MM.1S (cell line): ENCODE results near the gene FRYL.

Source experiments
- DNase-seq: peaks from one replicate; pipeline ENCODE4 v3.0.0-alpha.2; 2015
- H2AFZ ChIP-seq: fragments of 300-600 bp; sonication (generic); 2 replicates; pipeline ENCODE4 v1.6.0; 2016; ENCODE audit warnings: antibody characterized with exemption, low read length
- H3F3A ChIP-seq: fragments of 300-600 bp; sonication (generic); 2 replicates; pipeline ENCODE4 v1.6.1; 2016; ENCODE audit warnings: mild to moderate bottlenecking, antibody characterized with exemption, low read length, moderate library complexity, mixed read lengths; ENCODE audit not compliant: insufficient read depth
- H3K27ac ChIP-seq: fragments of 300-600 bp; sonication (generic); 2 replicates; pipeline ENCODE4 v1.5.1; 2016; ENCODE audit warnings: mild to moderate bottlenecking, low read length
- H3K27me3 ChIP-seq: fragments of 300-600 bp; sonication (generic); replicated peaks from 2 replicates; pipeline ENCODE4 v1.6.0; 2016; ENCODE audit warnings: low read length; ENCODE audit not compliant: insufficient read depth
- H3K36me3 ChIP-seq: fragments of 300-600 bp; sonication (generic); replicated peaks from 2 replicates; pipeline ENCODE4 v1.6.1; 2016; ENCODE audit warnings: mild to moderate bottlenecking, low read length, mixed read lengths; ENCODE audit not compliant: insufficient read depth
- H3K4me1 ChIP-seq: fragments of 300-600 bp; sonication (generic); 2 replicates; pipeline ENCODE4 v1.6.1; 2016; ENCODE audit warnings: low read length, mixed read lengths
- H3K4me2 ChIP-seq: fragments of 300-600 bp; sonication (generic); 2 replicates; pipeline ENCODE4 v1.6.0; 2016; ENCODE audit warnings: low read depth, low read length
- H3K4me3 ChIP-seq: fragments of 300-600 bp; sonication (generic); 2 replicates; pipeline ENCODE4 v1.5.1; 2016; ENCODE audit warnings: low read length, mixed read lengths
- H3K79me2 ChIP-seq: fragments of 300-600 bp; sonication (generic); 2 replicates; pipeline ENCODE4 v1.6.1; 2016; ENCODE audit warnings: mixed run types, low read length, mixed read lengths
- H3K9ac ChIP-seq: fragments of 300-600 bp; sonication (generic); 2 replicates; pipeline ENCODE4 v1.6.1; 2016; ENCODE audit warnings: low read length, mixed read lengths
- H3K9me2 ChIP-seq: fragments of 300-600 bp; sonication (generic); replicated peaks from 2 replicates; pipeline ENCODE4 v1.6.1; 2016; ENCODE audit warnings: mild to moderate bottlenecking, low read length, mixed read lengths; ENCODE audit not compliant: insufficient read depth
- H3K9me3 ChIP-seq: fragments of 300-600 bp; sonication (generic); replicated peaks from 2 replicates; pipeline ENCODE4 v1.6.1; 2016; ENCODE audit warnings: mild to moderate bottlenecking, low read length, mixed read lengths; ENCODE audit not compliant: insufficient read depth
- H4K20me1 ChIP-seq: fragments of 300-600 bp; sonication (generic); 2 replicates; pipeline ENCODE4 v1.6.1; 2016; ENCODE audit warnings: mild to moderate bottlenecking, low read length, moderate library complexity, mixed read lengths; ENCODE audit not compliant: insufficient read depth
- CTCF ChIP-seq: fragments of 300-600 bp; sonication (generic); IDR thresholded peaks from 2 replicates; pipeline ENCODE4 v1.5.1; 2016; ENCODE audit warnings: antibody characterized with exemption, low read length, mixed read lengths
- EZH2 ChIP-seq: fragments of 300-600 bp; sonication (generic); optimal IDR thresholded peaks from 2 replicates; pipeline ENCODE3; 2017; ENCODE audit warnings: low read depth, mild to moderate bottlenecking, antibody characterized with exemption, low read length, mixed read lengths
- EZH2phosphoT487 ChIP-seq: fragments of 300-600 bp; sonication (generic); IDR thresholded peaks from 2 replicates; pipeline ENCODE4 v1.6.1; 2018; ENCODE audit warnings: antibody characterized with exemption, low read length

FRYL gene

DNA sequence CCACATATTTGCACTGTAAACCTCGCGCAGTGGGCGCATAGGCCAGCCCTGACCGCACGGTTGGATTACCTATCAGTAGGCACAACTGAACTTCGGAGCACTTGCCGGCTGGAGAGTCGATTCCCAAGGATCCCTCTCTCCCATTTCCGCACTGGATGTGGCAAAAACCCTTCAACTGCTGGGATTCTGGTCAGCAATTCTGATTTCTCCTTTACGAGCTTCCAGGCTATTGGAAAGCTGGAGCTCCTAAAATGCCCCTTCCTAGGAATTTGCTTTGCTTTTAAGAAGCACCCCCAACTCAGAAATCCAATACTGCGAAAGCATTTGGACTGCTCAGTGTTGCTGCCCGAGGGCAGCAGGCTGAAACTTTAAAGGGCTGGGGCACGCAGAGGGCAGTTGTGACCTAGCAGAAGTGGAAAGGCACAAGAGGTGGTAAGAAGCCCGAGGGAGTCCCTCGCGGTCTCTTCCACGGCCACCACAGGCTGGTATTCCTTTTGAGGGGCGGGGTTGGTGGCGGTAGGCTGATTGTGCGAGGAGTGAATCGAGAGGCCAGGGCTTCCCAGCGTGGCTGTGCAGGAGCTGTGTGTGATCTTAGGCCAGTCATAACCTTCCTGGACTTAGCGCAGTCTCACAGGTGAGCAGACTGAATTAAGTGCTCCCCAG, 288.4 kb downstream of the FRYL start:
- Histone ChIP-seq H3K4me1 (no peaks in the 10 kb centered on the region), H3K27ac (no peak overlapping the region), H3F3A (no peaks in the 10 kb centered on the region), H4K20me1 (no peaks in the 10 kb centered on the region), H2AFZ (no peak overlapping the region), H3K79me2 (no peaks in the 10 kb centered on the region), H3K27me3 (no peaks in the 10 kb centered on the region), H3K4me2 (no peak overlapping the region), H3K9me3 (no peaks in the 10 kb centered on the region), H3K4me3 (no peak overlapping the region), H3K9me2 (no peaks in the 10 kb centered on the region), H3K36me3 (no peaks in the 10 kb centered on the region), H3K9ac (no peak overlapping the region)
- DNase-seq: no peak
- no peak for TF ChIP-seq CTCF
- TF ChIP-seq EZH2phosphoT487: no peak
- TF ChIP-seq EZH2: no peak

GRCh38 chr4:48490680-48491513, 289.2 kb downstream of the FRYL start:
- Histone ChIP-seq H3K9me3 (no peaks in the 10 kb centered on the region), H3K4me3 (no peak overlapping the region), H3K36me3 (no peaks in the 10 kb centered on the region), H3K9ac (no peak overlapping the region), H3K9me2 (no peaks in the 10 kb centered on the region), H3K79me2 (no peaks in the 10 kb centered on the region), H2AFZ (no peak overlapping the region), H3F3A (no peaks in the 10 kb centered on the region), H3K4me1 (no peaks in the 10 kb centered on the region), H3K4me2 (no peak overlapping the region), H4K20me1 (no peaks in the 10 kb centered on the region), H3K27ac (no peak overlapping the region), H3K27me3 (no peaks in the 10 kb centered on the region)
- DNase-seq: no peak
- TF ChIP-seq CTCF: no peak
- TF ChIP-seq EZH2phosphoT487: no peak
- no peak for TF ChIP-seq EZH2

- Histone ChIP-seq H3K36me3 (no peaks in the 10 kb centered on the region), H2AFZ (no peak within 1 kb of the TSS), H3K79me2 (no peaks in the 10 kb centered on the region), H3K27ac (no peak within 1 kb of the TSS), H3K9ac (no peak within 1 kb of the TSS), H3K4me3 (no peak within 1 kb of the TSS), H3K4me1 (no peaks in the 10 kb centered on the region), H3K27me3 (no peaks in the 10 kb centered on the region), H3F3A (no peaks in the 10 kb centered on the region), H3K9me3 (no peaks in the 10 kb centered on the region), H3K9me2 (no peaks in the 10 kb centered on the region), H3K4me2 (no peak within 1 kb of the TSS), H4K20me1 (no peaks in the 10 kb centered on the region)
- no peak for DNase-seq
- TF ChIP-seq EZH2 (no peak), EZH2phosphoT487 (no peak), CTCF (no peak)
Observed at GRCh38 chr4:48490012-48490679, 289.9 kb downstream of the FRYL start, which contains the start of gene ZAR1. Gene ZAR1 (plus strand): TSS chr4:48490252. CDS start chr4:48490292, 40 bp downstream.
